ENCODE data around the gene CNNM4.

The CNNM4 gene

GRCh38 chr2:96846825-96847224 lies 86.1 kb downstream of the CNNM4 start:
- TF ChIP-seq EZH2phosphoT487 (conservative IDR thresholded peaks at IDR 0.05; ENCODE audit: low read length) = no peak
- TF ChIP-seq CTCF (IDR thresholded peaks at IDR 0.05; ENCODE audit: insufficient read depth, low read length, poor library complexity, severe bottlenecking) = no peak

GRCh38 chr2:96847586-96847985 lies 86.9 kb downstream of the CNNM4 start:
- Histone ChIP-seq H4K20me1 (ENCODE audit: low read depth, low read length) (no peaks in the 10 kb centered on the region), H3K4me3 (ENCODE audit: insufficient read depth, low read length, poor library complexity, severe bottlenecking) (no peak overlapping the region), H2AFZ (ENCODE audit: low read depth, low read length, severe bottlenecking) (no peak overlapping the region), H3K4me2 (ENCODE audit: low read depth, low read length, poor library complexity, severe bottlenecking) (no peak overlapping the region), H3K9me3 (ENCODE audit: insufficient read depth, low read length) (no peaks in the 10 kb centered on the region), H3F3A (ENCODE audit: insufficient read depth) (no peaks in the 10 kb centered on the region), H3K9ac (ENCODE audit: low read length) (no peak overlapping the region), H3K79me2 (ENCODE audit: insufficient read depth, low read length) (no peaks in the 10 kb centered on the region), H3K27me3 (ENCODE audit: low read length) (no peaks in the 10 kb centered on the region), H3K36me3 (ENCODE audit: low read length) (no peaks in the 10 kb centered on the region), H3K27ac (ENCODE audit: low read depth, low read length) (no peak overlapping the region), H3K9me2 (replicated peaks; ENCODE audit: insufficient read depth, low read length) (no peaks in the 10 kb centered on the region)
- TF ChIP-seq EZH2phosphoT487 (conservative IDR thresholded peaks at IDR 0.05; ENCODE audit: low read length) = no peak
- no peak for TF ChIP-seq CTCF (IDR thresholded peaks at IDR 0.05; ENCODE audit: insufficient read depth, low read length, poor library complexity, severe bottlenecking)

More at GRCh38 chr2:96846825-96847224, 86.1 kb downstream of the CNNM4 start:
- Histone ChIP-seq H3K27ac (ENCODE audit: low read depth, low read length) (no peak overlapping the region), H2AFZ (ENCODE audit: low read depth, low read length, severe bottlenecking) (no peak overlapping the region), H3K27me3 (ENCODE audit: low read length) (no peaks in the 10 kb centered on the region), H3K9me2 (replicated peaks; ENCODE audit: insufficient read depth, low read length) (no peaks in the 10 kb centered on the region), H3F3A (ENCODE audit: insufficient read depth) (no peaks in the 10 kb centered on the region), H4K20me1 (ENCODE audit: low read depth, low read length) (no peaks in the 10 kb centered on the region), H3K79me2 (ENCODE audit: insufficient read depth, low read length) (no peaks in the 10 kb centered on the region), H3K4me3 (ENCODE audit: insufficient read depth, low read length, poor library complexity, severe bottlenecking) (no peak overlapping the region), H3K9me3 (ENCODE audit: insufficient read depth, low read length) (no peaks in the 10 kb centered on the region), H3K36me3 (ENCODE audit: low read length) (no peaks in the 10 kb centered on the region), H3K9ac (ENCODE audit: low read length) (no peak overlapping the region), H3K4me2 (ENCODE audit: low read depth, low read length, poor library complexity, severe bottlenecking) (no peak overlapping the region)

- H3K27me3 ChIP-seq (ENCODE audit: low read length) = no peaks in the 10 kb centered on the region
- no peak overlapping the region for H3K4me2 ChIP-seq (ENCODE audit: low read depth, low read length, poor library complexity, severe bottlenecking)
- no peaks in the 10 kb centered on the region for H3K79me2 ChIP-seq (ENCODE audit: insufficient read depth, low read length)
- no peaks in the 10 kb centered on the region for H3F3A ChIP-seq (ENCODE audit: insufficient read depth)
- H3K36me3 ChIP-seq (ENCODE audit: low read length) = no peaks in the 10 kb centered on the region
- H3K9me2 ChIP-seq (replicated peaks; ENCODE audit: insufficient read depth, low read length) = no peaks in the 10 kb centered on the region
- H3K4me3 ChIP-seq (ENCODE audit: insufficient read depth, low read length, poor library complexity, severe bottlenecking) = no peak overlapping the region
- TF ChIP-seq CTCF (IDR thresholded peaks at IDR 0.05; ENCODE audit: insufficient read depth, low read length, poor library complexity, severe bottlenecking) = no peak
- TF ChIP-seq EZH2phosphoT487 (conservative IDR thresholded peaks at IDR 0.05; ENCODE audit: low read length) = no peak
- H4K20me1 ChIP-seq (ENCODE audit: low read depth, low read length) = no peaks in the 10 kb centered on the region
- no peak overlapping the region for H3K27ac ChIP-seq (ENCODE audit: low read depth, low read length)
- no peak overlapping the region for H2AFZ ChIP-seq (ENCODE audit: low read depth, low read length, severe bottlenecking)
- H3K9me3 ChIP-seq (ENCODE audit: insufficient read depth, low read length) = no peaks in the 10 kb centered on the region
- no peak overlapping the region for H3K9ac ChIP-seq (ENCODE audit: low read length)
Measured at GRCh38 chr2:96848264-96848663, 87.6 kb downstream of the CNNM4 start.

Measured in SU-DHL-6 (cell line).